GM19035 (cell line): ENCODE results near the gene ANAPC13.

Experiments
- ATAC-seq: cut with Tn5 transposase; IDR thresholded peaks from one replicate; pipeline ENCODE4 v1.9.1; 2021; ENCODE audit not compliant: unreplicated experiment

ANAPC13 gene

DNA sequence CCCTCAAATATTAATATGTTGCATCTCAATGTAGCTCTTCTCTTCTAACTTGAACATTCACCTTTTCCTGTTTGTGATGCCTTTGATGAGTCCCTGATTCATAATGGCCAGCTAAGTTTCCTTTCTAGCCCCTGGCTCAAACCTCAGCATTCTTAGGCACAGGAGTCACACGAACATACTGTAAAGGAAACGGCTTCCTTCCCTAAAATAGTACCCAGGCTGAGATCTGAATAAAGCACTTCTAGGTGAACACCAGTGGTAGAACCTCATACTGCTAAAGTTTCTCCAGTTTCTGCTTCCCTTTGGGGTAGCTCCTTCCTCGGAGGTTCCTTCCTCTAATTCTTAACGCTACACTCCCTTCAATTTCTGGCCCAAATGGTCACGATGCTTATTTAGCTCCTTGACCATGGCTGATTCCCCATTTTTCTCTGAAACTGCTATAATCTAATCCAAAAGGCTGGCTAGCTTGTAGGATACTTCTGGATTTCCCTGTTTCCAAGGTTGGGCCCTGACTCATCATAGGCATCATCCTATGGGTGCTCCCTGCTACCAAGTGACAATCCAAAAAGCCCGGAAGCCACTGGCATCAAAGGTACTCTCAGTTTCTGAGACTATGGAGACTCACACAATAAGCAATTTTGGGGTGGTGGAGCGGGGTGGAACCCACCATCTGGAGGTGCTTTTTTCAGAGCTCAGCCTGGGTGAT, 2.4 kb downstream of the ANAPC13 start:
- no peak for ATAC-seq

DNA sequence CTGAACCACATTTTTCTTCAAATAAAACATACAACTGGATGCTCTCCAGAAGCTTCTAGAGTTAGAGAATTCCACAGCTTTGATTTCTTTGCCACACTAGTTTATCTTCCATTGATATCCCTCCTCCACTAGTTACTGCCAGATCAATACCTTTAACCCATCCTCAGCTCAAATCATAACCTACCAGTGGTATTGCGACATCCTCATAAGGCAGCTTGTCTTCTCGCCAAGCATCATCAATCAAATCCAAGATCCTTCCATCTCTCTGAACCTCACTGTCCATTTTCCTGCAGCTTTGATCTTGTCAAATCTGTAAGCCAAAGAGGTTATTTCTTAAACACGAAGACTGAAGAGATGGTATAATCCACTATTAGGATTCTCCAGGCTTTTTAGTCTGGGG, 3.2 kb downstream of the ANAPC13 start:
- ATAC-seq, result no peak

DNA sequence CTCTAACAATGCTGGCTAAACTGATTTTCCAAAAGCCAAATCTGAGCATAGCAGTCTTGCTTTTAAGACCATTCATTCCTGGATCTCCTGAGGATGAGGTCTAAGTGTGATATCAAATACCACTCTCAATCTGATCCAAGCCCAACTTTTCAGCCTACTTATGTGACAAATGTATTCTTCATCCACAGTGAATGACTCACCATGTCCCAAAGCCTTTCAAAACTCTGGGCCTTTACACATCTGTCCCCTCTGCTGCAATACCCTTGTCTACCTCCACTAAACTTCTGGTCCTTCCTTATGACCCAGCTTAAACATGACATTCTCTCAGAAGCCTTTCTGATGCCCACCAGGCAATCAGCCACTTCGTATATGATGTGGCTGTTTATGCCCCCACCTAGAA, 4.6 kb downstream of the ANAPC13 start:
- no peak for ATAC-seq

DNA sequence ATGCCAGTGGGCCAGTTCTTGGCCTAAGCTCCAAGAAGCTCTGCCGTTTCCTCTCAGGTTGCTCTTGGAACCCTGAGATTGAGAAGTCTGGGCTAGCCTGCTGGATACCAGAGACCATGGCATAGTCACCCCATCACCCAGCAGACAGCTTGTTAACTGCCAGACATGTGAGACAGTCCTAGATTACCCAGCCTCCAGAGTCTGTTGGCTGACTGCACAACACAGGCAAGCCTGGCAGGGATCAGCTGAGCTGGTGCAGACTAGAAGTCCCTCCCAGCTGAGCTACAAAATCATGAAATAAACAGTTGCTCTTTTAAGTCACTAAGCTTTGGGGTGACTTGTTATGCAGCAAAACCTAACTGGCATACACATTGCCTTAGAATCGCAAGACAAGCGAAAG, 5.2 kb downstream of the ANAPC13 start:
- ATAC-seq, result no peak

DNA sequence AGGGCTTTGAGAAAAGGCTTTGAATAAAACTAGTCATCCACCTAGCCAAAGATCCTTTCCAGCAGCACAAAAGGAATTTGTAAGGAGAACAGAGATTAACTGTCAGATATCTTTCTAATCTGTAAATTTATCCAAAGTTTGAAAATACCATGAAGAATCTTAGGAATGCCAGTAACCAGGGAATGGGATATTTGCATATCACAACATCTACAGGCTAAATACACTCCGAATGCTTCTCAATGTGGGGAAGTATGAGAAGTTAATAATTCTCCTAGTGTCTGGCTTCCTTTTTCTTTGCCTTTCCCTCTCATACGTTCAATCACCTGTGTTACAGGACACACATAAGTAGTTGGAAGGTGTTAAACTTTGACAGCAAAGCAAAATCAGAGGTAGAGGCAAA, 7.8 kb downstream of the ANAPC13 start:
- no peak for ATAC-seq

DNA sequence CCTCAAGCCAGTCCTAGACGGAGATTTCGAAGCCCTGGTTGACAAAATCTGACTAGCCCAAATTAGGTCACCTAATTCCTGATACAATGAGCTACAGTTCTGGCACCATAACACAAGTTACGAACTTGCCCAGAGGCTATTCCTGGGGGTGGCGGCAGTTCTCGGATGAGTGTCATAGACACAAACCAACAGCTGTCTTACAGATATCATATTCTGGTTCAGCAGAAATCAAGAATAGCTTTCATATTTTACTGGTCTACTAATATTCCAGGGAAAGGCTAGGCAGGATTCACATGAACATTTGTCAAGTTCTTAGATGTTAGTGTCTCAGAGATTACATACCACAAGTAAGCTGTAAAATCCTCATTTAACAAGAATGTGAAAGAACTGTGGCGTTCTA, 8.8 kb downstream of the ANAPC13 start:
- ATAC-seq, result no peak

DNA sequence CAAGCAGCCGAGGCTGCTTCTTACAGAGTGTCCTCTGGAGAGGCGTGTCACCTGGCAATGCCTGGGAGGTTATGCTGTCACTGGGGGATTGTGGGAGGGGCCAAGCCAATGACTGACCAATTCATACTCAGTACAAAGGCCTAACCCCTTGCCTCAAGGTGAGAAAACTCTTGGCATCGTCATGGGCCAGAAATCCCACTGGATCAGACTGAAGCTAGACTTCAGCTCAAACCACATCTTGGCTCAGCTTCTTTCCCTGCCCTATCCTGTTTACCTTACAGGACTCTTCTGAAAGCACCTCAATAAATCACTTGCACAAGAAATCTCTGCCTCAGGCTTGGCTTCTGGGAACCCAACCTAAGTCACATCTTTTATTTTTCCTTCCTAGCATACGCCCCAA, 9.5 kb downstream of the ANAPC13 start:
- no peak for ATAC-seq

DNA sequence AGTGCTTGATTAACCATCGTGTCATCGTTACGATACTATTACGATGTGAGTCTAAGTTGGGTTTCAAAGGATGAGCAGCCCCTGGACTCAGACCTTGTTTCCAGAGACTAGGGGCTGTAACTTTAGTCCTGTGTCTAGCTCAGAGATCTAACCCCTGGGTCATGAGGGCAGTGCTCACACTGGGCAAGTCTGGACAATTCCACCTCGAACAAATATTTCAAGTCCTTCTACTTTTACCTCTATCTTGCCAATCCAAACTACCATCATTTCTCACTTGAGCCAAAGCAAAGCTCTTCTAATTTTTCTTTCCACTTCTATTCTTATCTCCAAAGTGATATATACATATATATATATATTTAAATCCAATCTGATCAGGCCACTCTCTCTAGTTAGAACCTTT, 10.8 kb downstream of the ANAPC13 start:
- no peak for ATAC-seq

DNA sequence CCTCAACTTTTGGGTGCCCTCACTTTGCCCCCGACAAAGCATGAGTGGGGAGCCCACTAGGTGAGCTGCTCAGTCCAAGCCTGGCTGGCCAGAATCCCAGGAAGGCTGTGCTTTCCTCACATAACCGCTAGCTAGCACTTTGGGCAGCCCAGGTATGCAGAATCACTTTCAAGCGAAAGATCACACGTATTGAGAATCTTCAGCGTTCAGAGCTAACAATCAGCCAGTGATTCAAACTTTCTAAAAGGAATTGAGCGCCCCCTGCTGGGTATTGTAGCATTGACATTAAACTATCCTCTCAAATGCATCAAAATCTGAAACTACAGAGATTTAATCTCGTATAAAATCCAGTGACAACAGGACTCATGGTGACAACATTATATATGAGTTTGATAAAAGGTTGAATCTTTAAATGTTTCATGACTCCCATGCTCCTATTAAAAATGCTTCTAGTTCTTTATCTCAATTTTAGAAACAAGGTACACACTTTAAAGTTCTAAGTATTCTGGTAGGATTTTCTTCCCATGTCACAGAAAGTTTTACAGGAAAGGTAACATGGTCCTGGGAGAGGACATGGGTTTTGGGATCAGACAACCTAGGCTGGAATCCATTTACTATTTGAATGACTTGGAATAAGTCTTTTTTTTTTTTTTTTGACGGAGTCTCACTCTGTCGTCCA, 11.8 kb downstream of the ANAPC13 start:
- ATAC-seq, result no peak

DNA sequence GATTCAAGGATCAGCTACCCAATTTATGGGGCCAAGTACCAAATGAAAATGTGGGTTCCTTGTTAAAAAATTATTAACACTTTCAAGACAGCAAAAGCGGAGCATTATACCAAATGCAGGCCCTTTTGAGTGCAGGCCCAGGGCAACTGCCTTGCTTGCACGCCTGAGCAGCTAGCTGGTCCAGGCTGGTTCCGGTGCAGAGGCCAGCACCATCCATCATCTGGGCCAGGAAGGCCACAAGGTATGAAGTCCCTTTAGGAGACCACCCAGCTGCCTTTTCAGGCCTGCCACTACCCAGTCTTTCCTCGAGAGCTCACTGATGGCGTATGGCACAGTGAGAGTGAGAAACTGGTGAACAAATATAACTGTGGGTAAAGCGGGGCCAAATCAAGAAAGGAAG, 13.0 kb downstream of the ANAPC13 start:
- ATAC-seq, result no peak

DNA sequence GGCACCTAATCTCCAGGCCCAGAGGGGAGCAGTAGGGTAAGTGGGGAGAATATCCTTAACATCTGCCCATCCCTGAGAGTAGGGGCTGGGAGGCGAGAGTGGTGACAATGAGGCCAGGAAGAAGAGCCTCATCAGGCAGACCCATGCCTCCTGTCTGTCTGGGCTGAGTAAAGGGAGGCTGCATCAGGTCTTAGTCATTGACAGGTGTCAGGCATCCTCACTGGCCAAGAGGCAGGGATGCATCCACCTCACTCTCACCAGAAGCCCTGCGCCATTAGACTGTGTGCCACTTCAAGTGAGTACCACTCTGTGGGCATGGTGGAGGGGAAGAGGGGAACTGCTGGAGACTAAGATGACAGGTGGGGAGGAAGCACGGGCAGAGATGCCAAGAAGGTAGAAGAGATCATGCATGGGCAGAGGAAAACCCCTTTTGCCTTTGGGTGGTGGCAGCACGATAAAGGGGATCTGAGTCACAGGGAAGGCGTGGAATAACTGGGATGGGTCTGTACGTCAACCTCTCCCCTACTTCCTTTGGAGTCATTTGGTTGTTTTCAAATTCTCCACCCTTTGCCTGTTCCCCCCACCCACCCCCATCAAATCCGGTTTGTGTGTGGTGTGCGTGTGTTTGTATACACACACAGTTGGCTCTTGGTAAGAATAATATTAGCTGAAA, 14.1 kb downstream of the ANAPC13 start:
- ATAC-seq, result no peak

DNA sequence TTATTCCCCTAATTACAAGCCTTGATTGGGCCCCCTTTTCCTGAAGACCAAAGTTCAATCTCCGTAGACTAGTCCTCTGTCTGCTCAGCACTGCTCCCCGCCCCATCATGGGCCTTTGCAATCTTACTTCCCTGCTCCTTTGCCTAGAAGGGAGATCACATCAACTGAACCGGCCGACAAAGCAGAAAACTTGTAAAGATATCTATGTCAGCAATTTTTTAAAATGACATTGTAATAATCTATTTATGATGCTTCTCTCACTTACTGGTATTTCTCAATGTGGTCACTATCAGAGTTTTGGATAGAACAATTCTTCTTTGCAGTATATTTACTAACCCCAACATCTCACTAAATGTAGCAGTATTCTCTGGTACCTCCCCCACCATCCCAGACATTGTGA, 17.3 kb downstream of the ANAPC13 start:
- no peak for ATAC-seq

DNA sequence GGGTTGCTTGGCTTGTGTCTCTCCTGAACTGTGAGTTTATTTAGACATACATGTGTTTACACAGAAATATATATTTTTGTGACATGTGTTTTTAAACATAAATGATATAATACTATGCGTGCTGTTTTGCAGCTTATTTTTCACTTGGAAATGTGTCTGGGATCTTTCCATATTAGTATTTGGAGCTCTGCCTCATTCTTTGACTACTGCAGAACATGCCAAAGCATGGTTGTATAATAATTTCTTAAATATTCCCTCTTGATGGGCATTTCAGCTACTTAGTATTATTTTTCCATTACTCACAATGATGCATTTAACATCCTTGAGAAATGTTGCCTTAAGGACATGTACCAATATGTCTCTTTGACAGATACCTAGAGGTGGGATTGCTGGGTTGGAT, 19.5 kb downstream of the ANAPC13 start:
- no peak for ATAC-seq

DNA sequence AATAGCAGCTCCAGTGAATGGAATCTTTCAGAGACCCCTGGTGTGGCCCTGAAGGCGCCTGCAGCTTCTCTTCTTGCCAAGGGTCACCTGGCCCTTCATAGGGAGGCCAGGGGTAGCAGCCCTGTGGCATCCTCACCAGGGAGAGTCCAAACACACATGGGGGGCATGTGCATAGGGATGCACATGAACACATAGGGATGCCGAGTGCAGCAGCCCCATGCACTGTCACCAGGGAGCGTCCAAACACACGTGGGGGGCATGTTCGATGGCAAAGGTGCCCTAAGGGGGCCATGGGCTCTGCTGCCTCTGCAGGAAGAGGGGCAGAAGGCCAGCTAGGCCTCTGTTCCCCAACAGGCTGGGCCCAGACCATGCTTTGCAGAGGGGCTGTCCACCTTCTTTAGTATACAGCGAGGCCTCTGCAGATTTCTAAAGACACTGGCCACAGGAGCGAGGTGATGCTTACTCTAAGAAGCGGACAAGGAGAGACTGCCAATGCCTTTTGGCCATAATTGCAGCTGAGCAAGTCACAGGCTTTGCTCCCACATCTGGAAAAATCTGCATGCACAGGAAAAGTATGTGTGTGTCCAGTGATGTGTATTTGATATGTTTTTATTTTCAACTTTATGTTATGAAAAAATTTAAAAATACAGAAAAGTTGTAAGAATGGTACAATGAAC, 21.0 kb downstream of the ANAPC13 start:
- no peak for ATAC-seq

DNA sequence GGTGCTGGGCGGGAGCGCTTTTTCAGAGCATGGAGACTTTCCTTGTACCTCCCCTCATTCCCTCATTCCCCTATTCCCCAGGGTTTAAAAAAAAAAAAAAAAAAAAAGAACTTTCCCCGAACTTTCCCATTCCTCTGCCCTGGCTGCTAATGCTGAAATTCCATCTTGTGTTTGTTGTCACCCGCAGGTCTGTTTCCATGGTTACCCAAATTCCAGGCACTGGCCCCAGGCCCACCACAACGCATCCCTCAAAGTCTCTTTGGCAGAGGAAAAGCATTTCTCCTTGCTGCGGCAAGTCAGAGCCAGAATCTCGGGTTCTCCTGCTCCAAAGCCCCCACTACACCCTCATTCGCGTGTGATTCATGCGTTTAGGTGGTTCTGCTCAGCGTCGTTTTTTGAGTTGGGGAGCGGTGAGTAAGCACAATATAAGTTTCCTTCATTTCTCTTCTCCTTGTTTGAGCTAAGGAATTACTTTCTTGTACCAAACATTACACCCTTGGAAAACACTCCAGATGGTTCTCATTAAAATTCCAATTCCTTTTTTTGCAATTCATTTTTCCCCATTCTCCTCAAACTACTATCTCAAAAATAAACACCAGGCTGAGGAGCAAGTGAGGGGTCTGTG, 21.6 kb downstream of the ANAPC13 start:
- ATAC-seq, result no peak

DNA sequence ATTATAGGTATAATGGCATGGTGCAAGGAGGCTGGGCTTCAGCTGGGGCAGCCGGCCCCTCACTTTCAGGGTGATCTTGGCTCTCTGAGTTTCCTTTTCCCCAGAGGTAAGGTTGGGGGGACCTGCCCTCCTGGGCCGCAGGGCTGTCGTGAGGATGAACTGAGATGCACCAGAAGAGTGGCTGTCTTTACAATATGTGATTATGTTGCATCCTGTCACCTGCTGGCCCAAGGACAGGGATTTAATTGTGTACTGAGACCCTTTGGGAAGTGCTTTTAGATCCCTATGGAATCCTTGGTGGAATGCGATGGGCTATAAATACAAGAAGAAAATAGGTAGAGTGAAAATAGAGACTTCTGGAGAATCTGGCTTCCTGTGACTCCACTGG, 22.1 kb downstream of the ANAPC13 start:
- ATAC-seq, result no peak

DNA sequence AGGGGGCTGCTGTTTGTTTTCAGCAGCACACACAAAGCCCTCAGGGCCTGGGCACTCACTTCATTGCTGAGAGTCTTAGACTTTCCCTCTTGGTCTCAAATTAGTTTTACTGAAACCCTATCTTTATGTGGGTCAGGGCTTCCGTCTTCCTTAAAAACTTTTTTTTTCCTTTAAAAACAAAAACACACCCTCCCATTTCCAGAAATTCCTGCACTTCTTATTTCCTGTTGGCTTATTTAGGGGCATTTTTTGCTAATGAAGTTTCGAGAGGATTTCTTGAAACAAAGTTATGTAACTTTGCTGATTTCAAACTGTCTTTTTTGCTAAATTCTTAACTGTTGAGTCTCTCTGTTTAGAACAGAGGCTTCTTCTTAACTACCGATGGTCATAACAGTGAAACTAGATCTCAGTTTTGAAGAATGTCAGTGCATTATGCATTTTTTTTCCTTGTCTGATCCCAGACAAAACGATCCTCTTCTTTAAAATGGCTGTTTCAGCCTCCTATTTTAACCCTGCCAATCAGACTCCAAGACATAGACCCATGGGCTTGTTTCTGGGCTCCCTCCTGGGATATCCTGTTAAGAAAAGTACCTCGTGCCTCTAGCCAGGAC, 23.3 kb downstream of the ANAPC13 start:
- no peak for ATAC-seq

DNA sequence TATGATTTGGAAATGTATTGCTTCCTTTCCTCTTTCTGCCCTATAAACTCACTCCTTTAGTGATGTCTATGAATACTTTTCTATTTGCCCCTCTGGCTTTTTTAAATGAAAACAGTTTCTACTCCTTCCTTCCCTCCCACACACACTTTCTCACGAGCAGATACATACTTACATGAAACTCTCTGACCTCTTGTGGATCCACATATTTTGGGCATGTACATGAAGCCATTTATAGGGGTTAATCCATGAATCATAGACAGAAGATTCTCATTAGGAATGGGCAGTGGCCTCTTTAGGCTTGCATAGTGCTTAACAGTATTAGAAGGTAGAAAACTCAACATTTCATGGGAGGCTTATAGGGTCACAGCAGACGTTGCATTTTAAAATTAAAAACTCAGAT, 24.8 kb downstream of the ANAPC13 start:
- no peak for ATAC-seq

DNA sequence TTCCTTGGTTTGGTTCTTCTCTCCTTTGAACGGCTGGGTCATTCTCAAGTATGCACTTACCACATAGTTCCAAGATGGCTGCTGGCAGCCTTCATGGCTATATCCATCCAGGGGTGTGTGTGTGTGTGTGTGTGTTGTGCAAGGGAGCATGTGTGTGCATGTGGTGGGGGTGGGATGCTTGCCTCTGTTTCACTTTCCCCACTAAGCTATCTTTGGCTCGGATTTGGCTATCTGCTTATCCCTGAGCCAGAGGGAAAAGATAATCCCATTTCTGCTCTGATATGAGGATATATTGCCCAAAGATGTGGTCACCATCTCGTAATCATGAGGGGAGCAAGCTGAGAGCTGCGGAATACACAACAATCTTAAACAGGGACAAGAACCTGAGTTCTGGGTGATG, 26.2 kb downstream of the ANAPC13 start:
- ATAC-seq, result no peak

DNA sequence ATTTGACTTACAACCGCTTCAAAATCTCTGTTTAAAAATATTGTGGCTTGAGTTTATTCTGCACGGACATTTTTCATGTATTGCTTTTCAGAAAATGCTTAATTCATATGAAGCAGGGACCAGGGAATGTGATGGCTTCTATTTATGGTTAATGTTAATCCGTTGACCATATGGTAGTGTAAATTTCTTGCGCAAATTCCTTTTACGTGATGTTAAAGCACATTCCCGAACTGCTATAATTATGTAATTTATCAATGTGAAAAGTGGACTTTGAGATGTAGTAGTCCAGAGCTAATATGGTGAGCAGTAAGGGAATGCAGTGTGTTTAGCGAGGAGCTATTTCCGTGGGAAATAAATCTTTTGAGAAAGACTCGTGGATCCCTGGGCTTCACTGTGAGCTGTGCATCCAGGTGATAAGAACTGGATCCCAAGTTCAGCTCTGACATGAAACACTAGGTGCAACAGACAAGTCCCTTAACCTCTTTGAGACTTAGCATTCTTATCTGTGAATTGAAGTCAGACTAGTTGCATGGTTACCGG, 27.3 kb downstream of the ANAPC13 start:
- no peak for ATAC-seq
